ENCODE results near the gene AHNAK2.

- TF ChIP-seq, protein P1, sequence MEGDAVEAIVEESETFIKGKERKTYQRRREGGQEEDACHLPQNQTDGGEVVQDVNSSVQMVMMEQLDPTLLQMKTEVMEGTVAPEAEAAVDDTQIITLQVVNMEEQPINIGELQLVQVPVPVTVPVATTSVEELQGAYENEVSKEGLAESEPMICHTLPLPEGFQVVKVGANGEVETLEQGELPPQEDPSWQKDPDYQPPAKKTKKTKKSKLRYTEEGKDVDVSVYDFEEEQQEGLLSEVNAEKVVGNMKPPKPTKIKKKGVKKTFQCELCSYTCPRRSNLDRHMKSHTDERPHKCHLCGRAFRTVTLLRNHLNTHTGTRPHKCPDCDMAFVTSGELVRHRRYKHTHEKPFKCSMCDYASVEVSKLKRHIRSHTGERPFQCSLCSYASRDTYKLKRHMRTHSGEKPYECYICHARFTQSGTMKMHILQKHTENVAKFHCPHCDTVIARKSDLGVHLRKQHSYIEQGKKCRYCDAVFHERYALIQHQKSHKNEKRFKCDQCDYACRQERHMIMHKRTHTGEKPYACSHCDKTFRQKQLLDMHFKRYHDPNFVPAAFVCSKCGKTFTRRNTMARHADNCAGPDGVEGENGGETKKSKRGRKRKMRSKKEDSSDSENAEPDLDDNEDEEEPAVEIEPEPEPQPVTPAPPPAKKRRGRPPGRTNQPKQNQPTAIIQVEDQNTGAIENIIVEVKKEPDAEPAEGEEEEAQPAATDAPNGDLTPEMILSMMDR (IDR thresholded peaks at IDR 0.05; ENCODE audit: low read length): no peak
- TF ChIP-seq EZH2 (IDR thresholded peaks at IDR 0.05; ENCODE audit: borderline replicate concordance, low read length): no peak
Measured at GRCh38 chr14:104984056-104984894, 6.1 kb upstream of the AHNAK2 start.
